Pons (tissue), 1 donor: Measurements from ENCODE around the gene RBM28.

Experiments
- DNase-seq: peaks from one replicate; pipeline ENCODE4 v3.0.0-alpha.2; 2016; ENCODE audit warnings: low spot score

The RBM28 gene

DNA sequence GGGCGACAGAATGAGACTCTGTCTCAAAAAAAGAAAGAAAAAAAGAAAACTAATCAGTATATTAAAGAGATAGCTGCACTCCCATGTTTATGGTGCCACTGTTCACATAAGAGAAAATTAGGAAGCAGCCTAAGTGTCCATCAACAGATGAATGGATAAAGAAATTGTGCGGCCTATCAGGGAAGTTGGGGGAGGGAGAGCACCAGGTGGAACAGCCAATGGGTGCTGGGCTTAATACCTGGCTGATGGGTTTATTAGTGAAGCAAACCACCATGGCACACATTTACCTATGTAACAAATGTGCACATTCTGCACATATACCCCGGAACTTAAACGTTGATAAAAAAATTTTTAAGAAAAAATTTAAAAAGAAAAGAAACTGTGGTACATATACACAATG, 26.8 kb upstream of the RBM28 start:
- no peak for DNase-seq

DNA sequence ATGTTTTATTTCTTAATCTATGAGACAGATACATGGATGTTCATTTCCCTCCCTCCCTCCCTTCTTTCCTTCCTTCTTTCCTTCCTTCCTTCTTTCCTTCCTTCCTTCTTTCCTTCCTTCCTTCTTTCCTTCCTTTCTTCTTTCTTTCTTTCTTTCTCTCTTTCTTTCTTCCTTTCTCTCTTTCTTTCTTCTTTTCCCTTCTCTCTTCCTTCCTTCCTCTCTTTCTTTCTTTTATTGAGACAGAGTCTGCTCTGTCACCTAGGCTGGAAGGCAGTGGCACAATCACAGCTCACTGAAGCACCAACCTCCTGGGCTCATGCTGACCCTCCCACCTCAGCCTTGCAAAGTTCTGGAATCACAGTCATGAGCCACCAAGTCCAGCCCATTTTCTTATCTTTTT, 23.3 kb upstream of the RBM28 start:
- DNase-seq: no peak

DNA sequence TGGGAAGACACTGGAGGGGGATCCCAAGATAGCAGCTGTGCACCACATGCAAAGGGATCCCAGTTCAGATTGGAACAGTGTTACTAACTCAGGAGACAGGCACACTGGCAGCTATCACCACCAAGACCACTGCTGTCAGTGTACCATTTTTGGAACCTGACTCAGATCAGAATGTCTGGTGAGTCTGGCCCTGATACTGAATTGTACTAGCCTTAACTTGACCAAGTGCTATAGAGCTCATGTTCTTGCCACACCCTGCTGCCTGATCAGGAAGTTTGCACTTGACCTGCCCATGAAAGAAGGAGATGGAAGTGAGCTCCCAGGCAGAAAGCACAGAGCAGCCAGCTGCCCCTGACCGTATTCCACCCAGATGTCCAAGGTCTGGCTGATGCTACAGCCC, 22.6 kb upstream of the RBM28 start:
- DNase-seq: no peak

DNA sequence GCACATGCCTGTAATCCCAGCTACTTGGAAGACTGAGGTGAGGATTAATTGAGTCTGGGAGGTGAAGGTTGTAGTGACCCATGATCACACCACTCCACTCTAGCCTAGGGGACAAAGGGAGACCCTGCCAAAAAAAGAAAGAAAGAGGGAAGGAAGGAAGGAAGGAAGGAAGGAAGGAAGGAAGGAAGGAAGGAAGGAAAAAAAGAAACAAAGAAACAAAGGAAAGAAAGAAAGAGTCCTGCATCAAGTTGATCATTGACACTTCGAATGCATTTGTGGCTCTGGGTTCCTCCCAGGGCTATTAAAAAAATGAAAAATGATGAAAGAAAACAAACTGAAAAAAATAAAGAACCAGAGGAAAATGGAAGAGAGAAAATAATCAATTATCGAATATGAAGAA, 21.7 kb upstream of the RBM28 start:
- no peak for DNase-seq

DNA sequence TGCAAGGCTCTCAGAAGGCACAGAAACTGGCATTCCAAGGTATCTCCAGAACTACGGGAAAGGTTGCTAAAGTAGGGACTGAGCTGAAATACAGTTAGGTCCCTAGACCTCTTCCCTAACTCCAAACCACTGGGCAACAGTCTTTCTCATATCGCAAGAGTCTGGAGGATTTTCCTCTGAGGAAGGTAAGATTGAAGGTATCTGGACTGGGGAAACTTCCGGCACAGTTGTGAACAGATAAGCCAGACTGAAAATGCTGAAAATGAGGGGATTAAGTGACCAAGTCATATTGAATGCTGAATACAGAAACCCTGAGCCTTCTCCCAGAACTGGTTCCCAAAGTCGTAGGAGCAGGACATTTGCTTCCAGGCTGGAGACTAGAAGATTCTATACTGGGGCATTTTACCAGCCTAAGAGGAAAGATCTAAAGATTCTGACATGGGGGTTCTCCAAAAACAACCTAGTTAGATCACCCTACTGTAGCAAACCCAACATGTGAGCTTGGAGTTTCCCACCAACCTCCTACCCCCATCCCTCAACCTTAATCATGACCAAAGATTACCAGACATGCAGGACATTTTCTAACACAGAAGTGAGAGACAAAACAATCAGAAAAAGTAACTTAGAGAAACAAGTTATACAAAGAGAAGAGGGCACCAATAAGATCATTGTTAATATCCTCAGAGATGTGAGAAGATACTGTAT, 20.6 kb upstream of the RBM28 start:
- no peak for DNase-seq

DNA sequence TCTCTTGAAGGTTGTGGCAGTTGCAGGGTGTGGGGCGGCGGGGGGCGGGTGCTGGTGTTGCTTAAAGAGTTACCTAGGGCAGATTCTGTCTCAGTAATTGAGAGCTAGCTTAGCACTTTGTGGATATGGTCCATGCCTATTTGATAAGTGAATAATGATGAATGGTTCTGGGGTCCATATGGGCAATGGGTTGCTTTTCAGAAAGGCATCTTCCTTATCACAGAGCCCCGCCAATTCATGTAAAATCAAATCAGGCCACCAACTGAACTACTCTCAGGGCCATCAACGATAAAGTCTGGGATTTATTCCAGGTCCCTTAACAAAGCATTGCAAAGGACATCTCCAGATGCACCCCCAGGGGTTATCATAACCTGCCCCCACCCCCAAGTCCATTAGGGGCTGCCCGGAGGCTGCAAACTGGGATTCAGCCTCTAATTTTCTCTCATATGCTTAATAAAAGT, 19.6 kb upstream of the RBM28 start:
- DNase-seq: no peak

DNA sequence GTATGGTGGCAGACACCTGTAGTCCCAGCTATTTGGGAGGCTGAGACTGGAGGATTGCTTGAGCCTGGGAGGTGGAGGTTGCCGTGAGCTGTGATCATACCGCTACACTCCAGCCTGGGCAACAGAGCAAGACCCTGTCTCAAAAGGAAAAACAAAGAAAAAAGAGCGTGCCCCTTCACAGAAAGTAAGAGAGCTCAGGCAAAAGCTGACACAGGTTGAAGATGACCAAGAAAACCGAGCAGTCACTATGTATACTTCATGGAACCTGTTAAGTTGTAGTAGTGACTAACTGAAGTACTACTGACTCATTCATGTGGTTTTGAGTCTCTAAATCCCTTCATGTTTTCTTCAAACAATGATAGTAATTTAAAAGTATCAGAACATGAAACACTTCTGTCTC, 19.0 kb upstream of the RBM28 start:
- no peak for DNase-seq

DNA sequence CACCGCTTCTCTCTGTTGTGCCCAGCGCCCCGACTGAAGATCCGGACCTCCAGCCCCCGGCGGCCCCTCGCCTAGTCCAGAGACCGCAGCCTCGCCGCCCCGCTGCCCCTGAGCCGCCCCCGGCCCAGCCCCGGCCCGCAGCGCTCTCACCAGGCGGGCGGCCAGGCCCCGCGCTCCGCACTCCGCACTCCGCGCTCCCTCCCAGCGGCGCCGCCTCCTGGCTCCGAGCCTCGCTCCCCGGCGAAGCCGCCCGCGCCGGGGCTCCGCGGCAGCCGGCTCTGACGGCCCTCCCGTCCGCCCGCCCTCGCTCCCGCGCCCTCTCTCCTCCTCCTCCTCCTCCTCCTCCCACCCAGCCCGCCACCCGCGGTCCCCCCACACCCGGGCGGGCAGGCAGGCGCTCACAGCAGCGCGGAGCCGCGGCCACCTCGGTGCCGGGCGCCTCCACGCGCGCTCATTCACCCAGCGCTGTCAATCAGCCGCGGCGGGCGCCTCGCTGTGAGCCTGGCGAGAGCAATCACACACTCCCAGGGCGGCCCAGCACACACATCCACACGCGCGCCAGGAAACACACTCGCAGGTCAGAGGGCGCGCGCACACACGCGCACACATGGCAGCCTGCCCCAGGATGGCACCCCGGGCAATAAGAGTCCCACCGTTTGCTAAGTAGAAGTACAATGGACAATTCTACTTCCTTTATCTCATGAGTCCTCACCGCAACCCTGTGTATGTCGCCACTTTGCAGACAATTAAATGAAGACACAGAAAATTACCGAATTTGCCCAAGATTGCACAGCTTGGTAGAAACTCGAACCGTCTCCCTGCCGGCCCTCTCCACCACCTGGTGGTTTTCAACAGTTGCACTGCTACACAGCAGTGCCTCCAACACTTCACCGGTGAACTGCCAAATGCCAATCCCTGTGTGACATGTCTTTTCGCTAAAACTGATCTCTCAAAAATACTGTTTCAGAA, 18.0 kb upstream of the RBM28 start, which contains the start of gene PRRT4:
PRRT4 (minus strand) TSS at position 280 of the 969 bp plus-strand sequence.
- DNase-seq: no peak

DNA sequence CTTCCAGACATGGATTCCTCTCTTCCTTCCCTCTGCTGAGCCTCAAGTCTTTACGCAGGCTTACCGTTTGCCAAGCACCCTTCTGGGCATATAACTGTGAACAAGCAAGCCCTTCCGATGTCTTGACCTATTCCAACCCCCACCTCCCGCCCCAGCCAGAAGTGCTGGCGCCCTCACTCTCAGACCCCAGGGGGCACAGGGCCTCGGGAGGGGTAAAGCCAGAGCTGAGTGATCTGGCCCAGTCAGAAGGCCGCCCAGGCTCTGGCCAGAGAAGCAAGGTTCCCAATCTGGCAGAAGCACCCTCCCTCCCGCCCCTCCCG, 16.6 kb upstream of the RBM28 start:
- DNase-seq: no peak

DNA sequence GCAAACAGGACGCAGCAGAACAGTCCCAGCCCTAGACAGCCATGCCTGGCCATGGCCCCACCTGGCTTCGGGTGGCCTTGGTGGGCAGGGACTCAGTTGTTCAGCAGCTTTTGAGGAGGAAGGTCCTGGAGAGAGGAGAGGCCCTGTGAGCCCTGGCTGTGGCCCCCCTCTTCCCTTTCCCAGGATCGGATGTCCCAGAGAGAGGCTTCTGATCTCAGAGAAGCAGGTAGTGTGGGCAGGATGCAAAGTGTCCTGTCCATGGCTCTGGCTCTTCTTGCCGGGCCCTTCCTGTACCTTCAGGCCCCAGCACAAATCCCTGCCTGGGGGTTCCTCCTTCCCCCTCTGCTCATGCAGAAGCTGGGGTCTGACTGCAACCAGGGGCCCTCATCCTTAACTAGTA, 16.2 kb upstream of the RBM28 start:
- DNase-seq: no peak

DNA sequence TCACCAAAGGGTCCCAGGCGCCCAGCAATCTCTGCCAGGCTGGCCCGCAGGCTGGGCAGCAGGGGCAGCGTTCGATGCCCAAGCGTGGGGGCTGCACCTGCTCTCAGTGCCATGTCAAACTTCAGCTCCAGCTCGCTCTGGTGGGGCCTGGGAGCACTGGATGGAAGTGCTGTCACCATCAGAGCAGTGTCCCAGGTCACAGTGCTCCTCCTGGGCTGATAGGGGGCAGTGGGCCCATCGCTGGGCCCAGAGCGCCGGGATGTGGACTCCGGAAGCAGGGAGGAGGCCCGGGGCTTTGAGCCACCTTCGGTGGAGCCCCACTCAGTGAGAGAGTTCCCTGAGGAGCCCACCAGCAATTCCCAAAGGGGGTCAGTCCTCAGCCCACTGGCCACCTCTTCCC, 15.6 kb upstream of the RBM28 start:
- DNase-seq: no peak

DNA sequence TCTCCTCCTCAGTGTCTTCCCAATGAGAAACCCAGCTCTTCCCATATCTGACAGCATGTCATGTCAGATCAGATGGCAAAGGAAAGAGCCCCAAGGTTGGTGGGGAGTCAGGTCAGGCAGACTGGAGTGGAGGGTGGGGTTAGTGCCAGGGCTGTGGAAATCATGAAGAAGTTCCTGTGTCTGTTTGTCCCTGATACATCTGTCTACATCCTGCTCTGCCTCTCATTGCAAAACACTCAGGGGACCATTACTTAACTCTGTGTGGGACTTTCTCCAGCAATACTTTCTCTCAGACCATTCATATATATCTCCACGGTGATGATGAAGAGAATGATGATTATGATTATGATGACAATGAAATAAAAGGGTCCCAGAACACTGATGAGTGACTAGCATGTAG, 14.5 kb upstream of the RBM28 start:
- no peak for DNase-seq

DNA sequence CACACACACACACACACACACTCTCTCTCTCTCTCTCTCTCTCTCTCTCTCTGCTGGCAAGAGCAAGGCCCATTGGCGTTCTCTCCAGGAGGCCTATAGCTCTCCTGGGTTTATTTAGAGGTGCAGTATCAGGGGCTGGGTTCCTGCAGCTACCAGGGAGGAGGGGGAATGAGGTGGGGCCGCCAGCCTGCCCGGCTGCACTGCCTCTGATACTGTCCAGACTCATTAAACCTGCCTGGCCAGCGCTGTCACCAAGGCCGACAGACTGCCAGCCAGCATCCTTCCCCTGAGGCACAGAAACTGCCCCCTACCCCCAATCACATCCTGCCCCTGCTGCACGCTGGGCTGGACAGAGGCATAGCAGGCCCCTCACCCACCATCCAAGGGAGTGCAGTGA, 13.5 kb upstream of the RBM28 start:
- DNase-seq: no peak

DNA sequence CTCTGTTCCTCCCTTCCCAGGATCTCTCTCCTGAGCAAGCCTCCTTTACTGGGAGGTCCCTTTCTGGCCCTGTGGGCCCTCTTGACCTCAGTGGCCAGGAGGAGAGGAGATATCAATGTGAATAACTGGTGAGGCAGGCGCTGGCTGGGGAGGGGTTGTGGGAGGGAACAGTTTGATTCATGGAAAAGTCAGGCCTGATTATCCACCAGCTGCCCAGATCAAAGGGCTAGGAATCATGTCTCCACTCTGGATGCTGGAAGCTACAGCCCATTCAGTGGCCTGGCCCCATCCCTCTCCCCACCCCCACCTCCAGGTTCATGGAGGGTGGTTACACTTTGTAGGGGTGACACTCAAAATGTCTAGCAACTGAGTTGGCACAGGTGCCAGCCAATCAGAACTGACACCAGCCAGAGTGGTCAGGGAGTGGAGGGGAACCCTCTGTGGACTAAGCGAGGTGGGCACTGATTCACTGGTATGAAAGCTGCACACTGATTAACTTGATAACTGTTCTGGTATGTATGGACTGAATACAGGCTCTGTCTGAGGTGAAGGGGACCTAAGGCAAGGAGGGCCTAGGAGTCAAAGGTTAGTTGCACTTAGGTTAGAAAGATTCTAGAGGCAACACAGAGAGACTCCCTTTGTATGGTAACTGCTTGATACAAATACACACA, 13.0 kb upstream of the RBM28 start:
- no peak for DNase-seq

DNA sequence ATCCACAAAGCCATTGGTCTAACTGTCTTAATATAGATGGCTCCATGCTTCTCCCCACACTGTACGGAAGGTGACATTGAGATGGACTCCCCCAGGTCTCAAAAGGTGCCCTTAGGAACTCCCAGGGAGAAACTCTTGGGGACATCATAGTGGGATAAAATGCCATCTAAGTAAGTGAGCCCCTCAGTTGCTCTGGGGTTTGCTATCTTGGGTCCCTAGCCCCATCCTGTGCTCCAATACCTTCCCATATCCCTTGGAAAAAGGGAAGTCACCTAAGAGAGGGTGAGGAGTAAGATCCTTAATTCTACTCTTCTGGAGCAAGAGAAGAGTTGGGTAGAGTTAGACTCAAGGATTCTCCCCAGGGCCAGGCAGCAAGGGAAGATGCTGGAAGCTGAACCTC, 9.9 kb upstream of the RBM28 start:
- DNase-seq: no peak

DNA sequence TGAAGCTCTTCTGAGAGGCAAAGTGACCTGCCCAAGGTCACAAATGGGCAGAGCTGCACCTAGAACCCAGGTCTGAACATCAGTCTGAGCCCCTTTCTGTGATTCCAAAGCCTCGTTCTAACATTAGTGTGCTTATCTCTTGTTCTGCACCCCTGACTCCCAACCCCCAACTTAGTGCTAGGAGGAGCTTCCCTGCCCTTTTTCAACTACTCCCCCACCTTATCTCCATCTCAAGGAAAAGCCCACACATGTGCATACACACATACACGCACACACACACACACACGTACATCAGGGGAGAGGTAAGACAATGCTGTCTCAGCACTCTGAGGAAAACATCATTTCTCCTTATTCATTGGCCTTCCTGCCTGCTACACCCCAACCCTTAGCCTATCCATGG, 9.5 kb upstream of the RBM28 start:
- no peak for DNase-seq

DNA sequence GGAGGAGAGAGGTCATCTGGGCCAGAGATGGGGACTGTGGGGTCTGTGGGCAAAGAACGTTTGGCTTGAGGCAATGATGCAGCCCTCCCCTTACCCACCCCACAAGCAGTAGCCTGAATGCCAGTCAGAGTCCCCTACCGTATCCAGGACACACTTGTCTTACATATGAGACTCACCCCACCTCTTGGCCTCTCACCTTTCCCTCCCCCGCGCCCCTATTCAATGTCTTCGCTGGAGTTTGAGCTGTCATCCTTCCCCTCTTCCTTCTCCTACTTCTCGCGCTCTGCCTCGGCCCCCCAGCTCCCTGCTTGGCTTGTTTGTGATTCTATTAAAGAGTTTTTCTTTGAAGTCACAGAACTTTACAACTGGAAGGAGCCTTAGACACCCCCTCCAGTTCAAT, 8.9 kb upstream of the RBM28 start:
- DNase-seq: no peak

DNA sequence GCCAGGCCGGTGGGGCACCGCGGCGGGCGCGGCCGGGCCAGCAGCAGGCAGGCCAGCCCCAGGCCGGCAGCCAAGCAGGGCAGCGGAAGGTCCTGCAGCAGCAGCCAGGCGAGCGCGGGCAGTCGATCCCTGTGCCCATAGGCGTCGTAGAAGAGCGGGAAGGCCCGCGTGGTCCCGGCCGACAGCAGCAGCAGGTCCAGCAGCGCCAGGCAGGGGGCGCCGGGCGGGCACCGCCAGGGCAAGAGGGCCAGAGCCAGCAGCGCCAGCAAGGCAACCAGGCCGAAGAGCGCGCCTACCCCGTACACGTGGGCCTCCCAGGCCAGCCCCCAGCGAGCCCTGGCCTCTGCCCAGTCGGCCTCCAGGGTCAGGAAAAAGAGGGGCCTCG, 8.4 kb upstream of the RBM28 start:
- DNase-seq: no peak

DNA sequence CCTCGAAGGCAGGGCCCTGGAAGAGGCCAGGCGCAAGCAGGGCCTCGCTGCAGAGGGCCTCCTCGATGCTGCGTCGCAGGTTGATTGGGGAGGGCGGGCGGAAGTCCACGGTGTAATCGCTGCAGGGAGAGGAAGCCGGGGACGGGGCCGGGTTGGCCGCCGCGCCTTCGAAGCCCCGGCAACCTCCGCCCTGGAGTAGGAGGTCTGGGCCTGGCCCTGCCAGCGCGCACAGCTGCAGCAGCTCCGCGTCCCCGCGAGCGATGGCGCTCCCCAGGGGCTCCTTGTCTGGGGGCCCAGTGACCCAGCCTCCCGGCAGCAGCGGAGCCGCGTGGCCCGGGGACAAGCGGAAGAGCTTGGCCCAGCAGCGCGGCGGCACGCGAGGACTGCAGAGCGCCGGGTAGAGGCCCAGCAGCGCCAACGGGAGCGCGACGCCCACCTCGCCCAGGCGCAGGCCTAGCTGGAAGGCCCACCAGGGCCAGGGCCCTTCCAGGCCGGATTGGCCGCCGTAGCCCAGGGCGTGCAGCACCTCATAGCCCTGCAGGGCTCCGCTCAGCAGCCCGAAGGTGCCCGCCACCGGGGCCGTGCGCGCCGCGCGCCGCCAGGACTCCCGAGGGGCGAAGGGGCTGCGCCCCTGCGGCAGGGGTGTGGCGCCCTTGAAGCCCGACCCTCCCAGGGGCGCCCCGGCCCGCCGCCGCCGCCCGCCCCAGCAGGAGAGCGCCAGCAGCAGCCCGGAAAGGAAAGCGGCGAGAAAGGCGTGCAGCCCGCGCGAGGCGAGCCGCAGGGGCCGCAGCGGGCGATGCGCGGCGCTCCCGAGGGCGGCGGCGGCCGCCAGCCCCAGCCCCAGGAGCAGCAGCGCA, 7.8 kb upstream of the RBM28 start:
- DNase-seq: no peak

DNA sequence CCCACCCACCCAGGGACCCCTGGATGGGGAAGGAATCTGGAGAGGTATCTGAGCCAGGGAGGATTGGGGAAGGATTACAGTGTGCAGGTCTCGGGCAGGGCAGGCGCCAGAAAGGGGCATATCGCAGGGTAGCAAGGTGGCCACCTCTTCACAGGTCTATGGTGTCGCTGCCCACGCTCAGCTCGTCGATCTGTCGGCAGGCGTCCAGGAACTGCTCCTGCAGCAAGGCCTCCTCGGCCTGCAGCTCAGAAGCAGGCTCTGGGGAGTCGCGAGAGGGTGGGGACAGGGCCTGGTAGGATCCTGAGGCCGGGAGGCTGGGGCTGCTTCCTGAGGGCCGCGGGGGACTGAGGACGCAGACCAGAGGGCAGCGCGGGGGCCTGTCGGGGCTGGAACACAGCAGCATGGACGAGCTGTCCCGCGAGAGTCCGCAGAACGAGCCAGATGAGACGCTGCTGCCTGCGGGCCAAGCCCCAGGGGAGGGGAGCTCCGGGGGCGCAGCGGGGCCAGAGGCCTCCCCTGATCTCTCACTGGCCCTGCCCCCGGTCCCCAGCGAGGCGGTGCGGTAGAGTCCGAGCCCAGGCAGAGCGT, 7.1 kb upstream of the RBM28 start:
- no peak for DNase-seq

DNA sequence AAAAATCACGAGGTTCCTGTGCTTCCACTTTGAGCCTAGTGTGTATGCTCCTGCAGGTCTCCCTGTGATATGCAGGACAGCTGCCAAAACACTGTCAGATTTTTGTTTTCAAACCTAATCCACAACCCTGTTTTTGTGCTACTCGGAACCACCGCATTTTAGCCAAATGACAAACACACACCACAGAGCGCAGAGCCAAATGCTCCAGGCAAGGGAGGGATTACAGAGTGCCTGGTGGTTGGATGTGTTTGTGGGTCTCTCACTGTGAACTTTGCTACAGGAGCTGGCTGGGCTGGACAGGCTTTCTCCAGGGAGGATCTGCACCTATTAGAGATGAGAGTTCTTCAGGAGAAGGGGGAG, 5.7 kb upstream of the RBM28 start:
- no peak for DNase-seq

DNA sequence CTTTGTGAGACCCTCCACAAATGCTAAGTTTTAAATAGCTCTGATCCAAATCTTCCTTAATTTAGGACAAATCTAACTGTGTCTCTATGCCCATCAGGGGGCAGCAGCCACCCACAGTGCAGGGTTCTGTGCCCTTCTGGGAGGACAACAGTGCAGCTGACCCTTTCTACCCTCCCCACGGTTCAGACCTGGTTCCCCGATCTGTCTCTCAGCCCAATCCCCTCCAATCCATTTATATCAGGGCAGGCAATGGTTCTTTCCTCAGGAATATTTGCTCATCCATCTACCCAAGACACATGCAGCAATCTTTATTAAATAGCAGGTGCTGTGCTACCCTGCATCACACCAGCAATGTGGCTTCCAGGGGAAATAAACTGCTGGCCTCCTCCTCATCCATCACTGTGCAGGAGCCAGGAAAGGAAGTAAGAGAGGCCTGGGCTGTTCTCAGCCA, 4.0 kb upstream of the RBM28 start:
- peak; percentile 66 for DNase-seq
